Body of pancreas (tissue), 4 donors: Measurements from ENCODE around the gene SMAP1.

Experiments
- POLR2A ChIP-seq, 3 donors: fragments of 450-650 bp; IDR thresholded peaks; one replicate each; pipeline ENCODE4 v1.6.1; 2016; ENCODE audit warnings: antibody characterized with exemption in 3 of 3, mild to moderate bottlenecking in 2 of 3
- TF ChIP-seq, protein P1 (sequence below), 7 experiments: fragments of 450-650 bp in 4 of 7; fragments of 200-600 bp in 3 of 7; sonication (generic) in 3 of 7; IDR thresholded peaks; one replicate each; pipeline ENCODE4 v1.5.1; 2016 to 2019; ENCODE audit warnings: antibody characterized with exemption in 7 of 7

DNA sequence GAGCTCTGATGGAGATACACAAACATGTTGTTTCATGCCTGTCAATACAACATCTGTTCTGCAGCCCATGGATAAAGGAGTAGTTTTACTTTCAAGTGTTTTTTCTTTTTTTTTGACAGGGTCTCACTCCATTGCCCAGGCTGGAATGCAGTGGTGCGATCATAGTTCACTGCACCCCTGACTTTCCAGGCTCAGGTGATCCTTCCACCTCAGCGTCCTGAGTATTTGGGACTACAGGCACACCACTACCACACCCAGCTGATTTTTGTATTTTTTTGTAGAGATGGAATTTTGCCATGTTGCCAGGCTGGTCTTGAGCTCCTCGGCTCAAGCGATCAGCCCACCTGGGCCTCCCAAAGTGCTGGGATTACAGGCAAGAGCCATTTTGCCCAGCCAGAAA, 97.0 kb downstream of the SMAP1 start:
- TF ChIP-seq, protein P1, sequence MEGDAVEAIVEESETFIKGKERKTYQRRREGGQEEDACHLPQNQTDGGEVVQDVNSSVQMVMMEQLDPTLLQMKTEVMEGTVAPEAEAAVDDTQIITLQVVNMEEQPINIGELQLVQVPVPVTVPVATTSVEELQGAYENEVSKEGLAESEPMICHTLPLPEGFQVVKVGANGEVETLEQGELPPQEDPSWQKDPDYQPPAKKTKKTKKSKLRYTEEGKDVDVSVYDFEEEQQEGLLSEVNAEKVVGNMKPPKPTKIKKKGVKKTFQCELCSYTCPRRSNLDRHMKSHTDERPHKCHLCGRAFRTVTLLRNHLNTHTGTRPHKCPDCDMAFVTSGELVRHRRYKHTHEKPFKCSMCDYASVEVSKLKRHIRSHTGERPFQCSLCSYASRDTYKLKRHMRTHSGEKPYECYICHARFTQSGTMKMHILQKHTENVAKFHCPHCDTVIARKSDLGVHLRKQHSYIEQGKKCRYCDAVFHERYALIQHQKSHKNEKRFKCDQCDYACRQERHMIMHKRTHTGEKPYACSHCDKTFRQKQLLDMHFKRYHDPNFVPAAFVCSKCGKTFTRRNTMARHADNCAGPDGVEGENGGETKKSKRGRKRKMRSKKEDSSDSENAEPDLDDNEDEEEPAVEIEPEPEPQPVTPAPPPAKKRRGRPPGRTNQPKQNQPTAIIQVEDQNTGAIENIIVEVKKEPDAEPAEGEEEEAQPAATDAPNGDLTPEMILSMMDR (IDR thresholded peaks at IDR 0.05): no peak
- no peak for TF ChIP-seq POLR2A (IDR thresholded peaks at IDR 0.05)
